ENCODE results near the gene LRIG2. TPM values are rescaled to one million over a fixed set of nuclear protein-coding genes. Genes with fewer than 3 reads are reported as not detected.

Gene LRIG2
- total and polyA plus RNA-seq, 2 donors (not counting 3 experiments of a cell fraction or from before 2014, with no cell fraction given): 8.4 to 20.1 TPM

DNA sequence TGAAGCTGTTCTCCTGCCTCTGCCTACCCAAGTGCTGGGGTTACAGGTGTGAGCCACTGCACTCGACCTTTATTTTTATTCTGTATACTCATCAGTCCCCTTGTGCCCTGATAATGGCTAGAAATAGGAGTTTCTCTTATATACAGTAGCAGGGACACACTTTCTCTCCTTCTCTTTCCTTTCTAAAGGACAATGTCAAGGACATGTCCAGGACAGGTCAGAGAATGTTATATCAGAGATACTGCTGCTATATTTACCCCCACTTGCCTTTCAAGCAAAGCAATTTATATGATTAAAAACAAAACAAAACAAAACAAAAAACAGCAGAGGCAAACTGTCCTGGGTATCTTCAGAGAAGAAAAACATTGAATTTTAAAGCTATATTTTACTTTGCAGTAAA is 43.2 kb upstream of the LRIG2 start:
- intact Hi-C loops (cut with micrococcal nuclease): no loop called here
- ChIA-PET CTCF (interaction anchor here (1.3 to 2.0 kb wide), 3 partner anchors 9 to 32 kb away, joined by 4 to 6 read pairs (median 5); no protein-coding TSS in a partner anchor), POLR2A (no interaction called here)
- DNase-seq (ENCODE audit: low read depth, low spot score) (no peak), FAIRE-seq (no peak)
- dilution Hi-C loops (cut with MboI; ENCODE audit: extremely low pct_ligation_motif_present, low sequenced_read_pairs): no loop called here
- Histone ChIP-seq H3K4me2 (ENCODE audit: insufficient read depth, low read length) (no peak overlapping the region), H2AFZ (ENCODE audit: low read depth, low read length) (no peak overlapping the region), H3K27ac (ENCODE audit: insufficient read depth, low read depth, low read length) (no peak overlapping the region), H3K9ac (replicated peaks; ENCODE audit: extremely low read depth, insufficient read depth, low read length) (no peak overlapping the region), H3K9me3 (replicated peaks; ENCODE audit: control insufficient read depth, insufficient read depth, low read length) (no peaks in the 10 kb centered on the region), H3K36me3 (ENCODE audit: control insufficient read depth in 2 of 2, extremely low read depth in 1 of 2, insufficient read depth in 2 of 2, low read length in 2 of 2) (no peaks in the 10 kb centered on the region), H3K4me3 (replicated peaks in 1 of 3; ENCODE audit: insufficient read depth in 1 of 3, low read depth in 1 of 3, low read length in 3 of 3) (no peak overlapping the region), H3K27me3 (ENCODE audit: control insufficient read depth in 2 of 2, insufficient read depth in 2 of 2, low read length in 2 of 2) (no peaks in the 10 kb centered on the region), H3K79me2 (ENCODE audit: control insufficient read depth, insufficient read depth, low read length) (no peaks in the 10 kb centered on the region), H3K9me1 (replicated peaks; ENCODE audit: control insufficient read depth, extremely low read depth, insufficient read depth, low read length) (no peaks in the 10 kb centered on the region), H3K4me1 (ENCODE audit: control insufficient read depth, extremely low read depth, insufficient read depth, low read length) (peaks cover 10% of the 10 kb centered on the region), H4K20me1 (replicated peaks; ENCODE audit: control insufficient read depth, extremely low read depth, insufficient read depth, low read length) (no peaks in the 10 kb centered on the region)
- no TSS peak for BruUV-seq (replicated peaks)
- TF ChIP-seq FOS (IDR thresholded peaks at IDR 0.05; ENCODE audit: borderline replicate concordance, insufficient read depth, low read length): no peak
- TF ChIP-seq EZH2 (IDR thresholded peaks at IDR 0.05; ENCODE audit: borderline replicate concordance, low read depth, low read length, severe bottlenecking): no peak
- TF ChIP-seq, protein P1, sequence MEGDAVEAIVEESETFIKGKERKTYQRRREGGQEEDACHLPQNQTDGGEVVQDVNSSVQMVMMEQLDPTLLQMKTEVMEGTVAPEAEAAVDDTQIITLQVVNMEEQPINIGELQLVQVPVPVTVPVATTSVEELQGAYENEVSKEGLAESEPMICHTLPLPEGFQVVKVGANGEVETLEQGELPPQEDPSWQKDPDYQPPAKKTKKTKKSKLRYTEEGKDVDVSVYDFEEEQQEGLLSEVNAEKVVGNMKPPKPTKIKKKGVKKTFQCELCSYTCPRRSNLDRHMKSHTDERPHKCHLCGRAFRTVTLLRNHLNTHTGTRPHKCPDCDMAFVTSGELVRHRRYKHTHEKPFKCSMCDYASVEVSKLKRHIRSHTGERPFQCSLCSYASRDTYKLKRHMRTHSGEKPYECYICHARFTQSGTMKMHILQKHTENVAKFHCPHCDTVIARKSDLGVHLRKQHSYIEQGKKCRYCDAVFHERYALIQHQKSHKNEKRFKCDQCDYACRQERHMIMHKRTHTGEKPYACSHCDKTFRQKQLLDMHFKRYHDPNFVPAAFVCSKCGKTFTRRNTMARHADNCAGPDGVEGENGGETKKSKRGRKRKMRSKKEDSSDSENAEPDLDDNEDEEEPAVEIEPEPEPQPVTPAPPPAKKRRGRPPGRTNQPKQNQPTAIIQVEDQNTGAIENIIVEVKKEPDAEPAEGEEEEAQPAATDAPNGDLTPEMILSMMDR (IDR thresholded peaks at IDR 0.05; ENCODE audit: extremely low read depth in 1 of 2, insufficient read depth in 1 of 2, low read depth in 1 of 2, low read length in 2 of 2): no peak
- TF ChIP-seq JUN (IDR thresholded peaks at IDR 0.05; ENCODE audit: borderline replicate concordance, insufficient read depth, insufficient read length, low read depth): no peak
- TF ChIP-seq, protein P2, sequence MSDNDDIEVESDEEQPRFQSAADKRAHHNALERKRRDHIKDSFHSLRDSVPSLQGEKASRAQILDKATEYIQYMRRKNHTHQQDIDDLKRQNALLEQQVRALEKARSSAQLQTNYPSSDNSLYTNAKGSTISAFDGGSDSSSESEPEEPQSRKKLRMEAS (IDR thresholded peaks at IDR 0.05; ENCODE audit: insufficient read depth, insufficient read length): no peak
- TF ChIP-seq GATA2 (IDR thresholded peaks at IDR 0.05; ENCODE audit: insufficient read depth, insufficient read length, low read depth, low read length): no peak
- no peak for TF ChIP-seq POLR2AphosphoS5 (IDR thresholded peaks at IDR 0.05; ENCODE audit: insufficient read depth, low read depth, low read length)
- no peak for TF ChIP-seq MYC (IDR thresholded peaks at IDR 0.05; ENCODE audit: low read depth, low read length)
- TF ChIP-seq POLR2A (IDR thresholded peaks at IDR 0.05; ENCODE audit: low read depth, low read length): no peak
